NCI-H187 treated with DMSO at 0.1 percent for 48 hours (cell line): ENCODE measurements around the gene UBE2K.
A peak's percentile ranks its signal among the peaks of the same experiment; 100 is the strongest.
"Not testable (repeated sequence)": the region's sequence is repeated elsewhere in the genome, so short reads cannot be mapped to it uniquely, and the experiment has no call there.

ENCODE experiments used
- DNase-seq: peaks from one replicate; lab custom pipeline; 2025; lab: John Stamatoyannopoulos, UW

Gene UBE2K

DNA sequence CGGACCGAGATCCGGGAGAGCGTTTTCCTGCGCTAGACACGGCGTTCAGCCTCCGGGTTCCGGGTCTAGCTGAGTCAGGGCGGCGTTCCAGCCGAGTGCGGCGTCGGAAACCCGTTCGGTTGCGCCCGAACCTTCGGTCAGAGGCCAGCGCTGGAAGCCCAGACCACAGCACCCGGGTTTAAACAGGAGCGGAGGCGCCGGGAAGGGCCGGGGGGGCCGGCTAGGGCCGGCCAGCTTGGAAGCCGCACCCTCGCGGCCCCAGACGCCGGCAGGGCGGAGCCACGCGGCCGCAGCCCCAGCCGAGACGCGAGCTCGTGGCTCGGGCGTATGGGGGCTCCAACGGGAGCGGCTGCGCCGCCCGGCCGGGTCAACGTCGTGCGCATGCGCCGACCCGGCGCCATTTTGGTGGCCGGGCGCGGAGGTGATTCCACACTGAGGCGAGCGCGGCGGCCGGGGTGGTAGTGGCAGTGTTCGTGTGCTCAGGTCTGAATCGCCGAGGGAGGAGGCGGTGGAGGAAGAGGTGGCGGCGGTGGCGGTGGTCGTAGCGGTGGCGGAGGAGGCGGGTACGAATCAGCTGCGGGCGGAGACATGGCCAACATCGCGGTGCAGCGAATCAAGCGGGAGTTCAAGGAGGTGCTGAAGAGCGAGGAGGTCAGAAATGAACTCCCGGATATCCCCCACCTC lies at the start of gene UBE2K:
TSS of gene UBE2K (plus strand) at position 397 of the 684 bp plus-strand sequence. CDS start at position 589, 192 bp downstream.
- DNase-seq = peak; percentile 57

- DNase-seq = no peak
These were observed 49.7 kb upstream of the UBE2K start for GRCh38 chr4:39648213-39648612.

DNA sequence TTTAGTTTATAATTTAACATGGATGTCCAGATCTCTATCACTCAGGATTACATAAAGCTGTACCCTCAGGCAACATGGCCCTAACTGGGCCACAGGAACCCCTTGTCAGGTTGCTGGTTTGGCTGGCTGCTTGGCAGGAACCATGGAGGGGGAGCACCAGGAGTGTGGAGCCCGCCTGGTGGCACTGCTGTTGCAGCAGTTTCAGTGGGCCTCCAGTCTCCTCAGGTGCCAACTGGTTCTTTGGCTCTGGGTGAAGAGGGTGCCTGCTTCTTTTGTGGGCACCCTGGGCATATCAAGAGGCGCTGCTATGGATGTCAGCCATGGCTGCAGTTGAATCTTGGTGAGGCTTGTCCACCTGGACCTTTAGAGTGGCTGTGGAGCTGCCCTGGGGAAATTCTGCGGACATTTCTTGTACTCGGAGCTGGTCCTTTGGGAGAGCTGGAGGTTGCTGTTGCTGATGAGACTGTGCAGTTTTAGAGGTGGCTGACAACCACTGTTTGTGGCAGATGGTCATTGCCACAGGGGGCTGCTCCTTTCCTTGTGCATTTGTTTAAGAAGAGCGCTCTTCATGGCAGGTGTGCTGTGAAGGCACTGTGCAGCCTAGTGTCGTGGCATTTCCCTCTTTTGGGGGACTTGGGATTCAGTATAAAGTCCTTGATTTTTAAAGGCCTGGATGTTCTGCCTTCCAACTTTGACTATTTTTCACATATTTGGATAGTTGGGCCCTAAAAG lies 48.9 kb upstream of the UBE2K start:
- DNase-seq = no peak

DNA sequence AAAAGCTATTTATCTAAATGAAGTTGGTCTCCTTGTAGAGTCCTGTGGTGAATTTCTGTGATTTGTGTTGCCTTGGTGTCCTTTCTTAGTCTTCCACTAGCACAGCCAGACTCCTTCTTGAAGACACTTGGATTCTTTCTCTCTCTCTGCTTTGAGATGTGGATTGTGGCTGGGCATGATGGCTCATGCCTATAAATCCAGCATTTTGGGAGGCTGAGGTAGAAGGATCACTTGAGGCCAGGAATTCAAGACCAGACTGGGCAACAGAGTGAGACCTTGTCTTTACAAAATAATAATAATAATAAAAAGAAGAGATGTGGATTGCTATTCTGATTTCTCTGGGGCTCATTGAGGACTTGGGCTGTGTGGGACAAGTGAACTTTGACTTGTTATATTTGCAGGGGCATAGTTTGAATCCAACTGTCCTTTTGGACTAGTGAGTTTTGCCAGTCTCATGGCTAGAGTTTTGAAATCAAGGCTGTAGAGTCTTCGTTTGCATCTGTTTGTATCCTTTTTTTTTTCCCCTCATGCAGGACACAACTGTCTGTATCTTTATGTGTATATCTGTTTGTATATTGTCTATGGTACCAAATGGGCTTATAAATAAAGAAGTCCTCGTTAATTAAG lies 48.2 kb upstream of the UBE2K start:
- DNase-seq = no peak

DNA sequence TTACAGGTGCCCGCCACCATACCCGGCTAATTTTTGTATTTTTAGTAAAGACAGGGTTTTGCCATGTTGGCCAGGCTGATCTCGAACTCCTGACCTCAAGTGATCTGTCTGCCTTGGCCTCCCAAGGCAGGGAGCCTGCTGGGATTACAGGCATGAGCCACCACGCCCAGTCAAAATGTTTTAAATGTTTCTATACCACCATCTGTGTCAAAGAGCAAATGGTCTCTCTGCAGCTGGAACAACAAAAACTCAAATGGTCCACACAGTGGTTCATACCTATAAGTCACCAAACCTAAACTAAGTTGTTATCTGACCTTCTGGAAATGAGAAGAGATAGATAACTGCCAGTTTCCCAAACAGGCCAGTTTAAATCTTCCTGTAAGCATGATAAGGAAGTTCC lies 46.4 kb upstream of the UBE2K start:
- not testable (repeated sequence) for DNase-seq

- DNase-seq = no peak
These were observed 42.7 kb upstream of the UBE2K start for GRCh38 chr4:39655211-39655610.

DNA sequence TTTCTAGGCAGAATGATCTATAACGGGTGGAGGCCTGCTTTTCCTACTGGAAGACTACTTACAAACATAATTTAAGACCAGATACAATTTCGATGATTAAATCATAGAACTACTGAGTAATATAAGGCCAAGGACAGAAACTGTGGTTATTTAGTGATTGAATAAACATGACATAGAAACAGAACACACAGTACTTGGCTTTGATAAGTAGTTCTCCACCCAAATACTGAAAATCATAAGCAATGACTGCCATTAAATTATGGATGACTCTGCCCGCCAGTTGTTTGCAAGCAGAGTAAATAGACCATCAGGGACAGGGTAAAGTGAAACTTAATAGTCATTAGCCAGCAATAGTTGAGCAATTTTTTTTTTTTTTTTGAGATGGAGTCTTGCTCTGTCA lies 42.1 kb upstream of the UBE2K start:
- DNase-seq = no peak

DNA sequence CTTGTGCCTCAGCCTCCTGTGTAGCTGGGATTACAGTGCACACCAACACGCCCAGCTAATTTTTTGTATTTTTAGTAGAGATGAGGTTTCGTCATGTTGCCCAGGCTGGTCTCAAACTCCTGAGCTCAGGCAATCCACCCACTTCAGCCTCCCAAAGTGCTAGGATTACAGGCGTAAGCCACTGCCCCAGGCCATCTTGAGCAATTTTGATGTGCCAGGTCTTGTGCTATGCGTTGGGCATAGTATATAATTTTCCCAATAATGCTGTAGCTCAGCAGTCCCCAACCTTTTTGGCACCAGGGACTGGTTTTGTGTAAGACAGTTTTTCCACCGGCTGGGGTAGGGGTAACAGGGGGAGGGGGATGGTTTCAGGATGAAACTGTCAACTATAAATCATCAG lies 41.3 kb upstream of the UBE2K start:
- not testable (repeated sequence) for DNase-seq

GRCh38 chr4:39657465-39657864 lies 40.5 kb upstream of the UBE2K start:
- DNase-seq = no peak

DNA sequence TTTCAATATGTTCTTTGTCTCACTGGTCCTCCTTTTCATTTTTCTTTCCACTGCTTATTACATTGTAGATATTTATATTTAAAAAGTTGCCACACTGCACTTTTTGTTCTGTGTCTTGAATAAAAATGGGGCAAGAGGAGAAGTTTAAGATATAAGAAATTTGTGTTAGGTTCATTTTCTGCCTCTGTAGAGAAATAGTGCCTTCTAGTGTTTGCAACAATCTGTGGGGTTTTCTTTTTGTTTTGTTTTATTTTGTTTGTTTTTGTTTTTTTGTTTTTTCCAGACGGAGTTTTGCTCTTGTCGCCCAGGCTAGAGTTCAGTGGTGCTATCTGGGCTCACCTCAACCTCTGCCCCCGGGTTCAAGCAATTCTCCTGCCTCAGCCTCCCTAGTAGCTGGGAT lies 39.2 kb upstream of the UBE2K start:
- no peak for DNase-seq

GRCh38 chr4:39660045-39660444 lies 37.9 kb upstream of the UBE2K start:
- DNase-seq = no peak

DNA sequence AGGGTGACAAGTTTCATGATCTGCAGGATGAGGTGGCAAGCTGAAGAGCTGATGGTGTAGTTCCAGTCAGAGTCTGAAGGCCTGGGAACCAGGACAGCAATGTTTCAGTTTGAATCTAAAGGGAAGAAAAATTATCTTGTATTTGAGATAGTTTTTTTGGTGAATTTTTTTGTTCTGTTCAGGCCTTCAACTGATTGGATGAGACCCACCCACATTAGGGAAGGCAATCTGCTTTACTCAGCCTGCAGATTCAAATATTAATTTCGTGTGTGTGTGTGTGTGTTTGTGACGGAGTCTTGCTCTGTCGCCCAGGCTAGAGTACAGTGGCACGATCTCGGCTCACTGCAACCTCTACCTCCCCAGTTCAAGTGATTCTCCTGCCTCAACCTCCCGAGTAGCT lies 37.2 kb upstream of the UBE2K start:
- no peak for DNase-seq

- DNase-seq = no peak
These were observed 35.3 kb upstream of the UBE2K start for GRCh38 chr4:39662683-39663082.

- no peak for DNase-seq
These were observed 32.9 kb upstream of the UBE2K start for GRCh38 chr4:39664828-39665731.

DNA sequence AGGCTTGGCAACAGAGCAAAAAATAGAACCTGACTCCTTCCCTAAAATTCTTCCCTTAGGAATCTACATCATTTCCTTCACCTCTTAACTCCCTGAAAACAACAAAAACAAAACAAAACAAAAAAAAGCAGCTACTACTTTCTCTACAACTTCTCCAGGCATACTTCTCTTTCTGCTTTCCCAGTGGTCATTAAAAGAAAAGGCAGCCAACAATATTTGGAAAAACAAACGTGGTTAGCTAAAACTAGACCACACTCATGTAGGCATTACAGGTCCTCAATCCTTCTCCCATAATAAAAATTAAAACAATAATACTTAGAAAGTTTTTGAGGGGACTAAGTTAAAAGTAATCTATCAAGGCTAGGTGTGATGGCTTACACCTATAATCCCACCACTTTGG lies 30.2 kb upstream of the UBE2K start:
- no peak for DNase-seq

DNA sequence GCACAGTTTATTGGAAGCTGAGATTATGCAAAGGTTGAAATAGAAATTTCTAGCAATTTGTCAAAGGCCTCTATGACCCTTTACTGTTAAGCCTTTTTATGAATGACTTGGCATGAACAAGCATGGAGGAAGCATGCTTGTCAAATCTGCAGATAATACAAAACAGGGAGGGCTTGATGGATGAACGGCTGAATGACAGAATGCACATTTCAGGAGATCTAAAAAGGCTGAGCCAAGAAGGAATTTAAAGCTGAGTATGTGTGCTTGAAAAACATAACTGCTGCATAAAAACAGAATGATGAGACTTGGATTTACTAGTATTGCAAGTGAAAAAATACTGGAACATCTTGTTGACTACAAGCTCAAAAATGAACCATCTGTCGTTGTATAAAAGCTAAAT lies 29.0 kb upstream of the UBE2K start:
- DNase-seq = no peak

- DNase-seq = not testable (repeated sequence)
These were observed 27.6 kb upstream of the UBE2K start for GRCh38 chr4:39670296-39670695.

DNA sequence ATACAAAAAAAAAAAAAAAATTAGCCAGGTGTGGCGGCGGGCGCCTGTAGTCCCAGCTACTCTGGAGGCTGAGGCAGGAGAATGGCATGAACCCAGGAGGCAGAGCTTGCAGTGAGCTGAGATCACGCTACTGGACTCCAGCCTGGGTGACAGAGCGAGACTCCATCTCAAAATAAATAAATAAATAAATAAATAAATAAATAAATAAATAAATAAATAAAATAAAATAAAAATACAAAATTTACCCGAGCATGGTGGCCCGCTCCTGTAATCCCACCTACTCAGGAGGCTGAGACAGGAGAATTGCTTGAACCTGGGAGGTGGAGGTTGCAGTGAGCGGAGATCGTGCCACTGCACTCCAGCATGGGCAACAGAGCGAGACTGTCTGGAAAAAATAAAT lies 22.3 kb upstream of the UBE2K start:
- DNase-seq = not testable (repeated sequence)

DNA sequence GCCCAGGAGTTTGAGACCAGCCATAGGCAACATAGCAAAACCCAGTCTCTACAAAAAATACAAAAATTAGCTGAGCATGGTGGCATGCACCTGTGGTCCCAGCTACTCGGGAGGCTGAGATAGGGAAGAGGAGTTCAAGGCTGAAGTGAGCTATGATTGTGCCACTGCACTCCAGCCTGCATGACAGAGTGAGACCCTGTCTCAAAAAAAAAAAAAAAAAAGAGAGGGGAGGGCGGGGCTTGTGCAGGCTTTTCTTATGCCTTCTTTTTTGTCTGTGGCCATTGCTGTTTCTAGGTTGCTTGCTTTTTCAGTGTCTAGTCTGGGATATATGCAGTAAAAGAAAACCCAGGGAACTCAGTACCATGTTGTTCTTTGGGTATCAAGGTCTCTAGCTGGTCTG lies 16.9 kb upstream of the UBE2K start:
- DNase-seq = not testable (repeated sequence)

DNA sequence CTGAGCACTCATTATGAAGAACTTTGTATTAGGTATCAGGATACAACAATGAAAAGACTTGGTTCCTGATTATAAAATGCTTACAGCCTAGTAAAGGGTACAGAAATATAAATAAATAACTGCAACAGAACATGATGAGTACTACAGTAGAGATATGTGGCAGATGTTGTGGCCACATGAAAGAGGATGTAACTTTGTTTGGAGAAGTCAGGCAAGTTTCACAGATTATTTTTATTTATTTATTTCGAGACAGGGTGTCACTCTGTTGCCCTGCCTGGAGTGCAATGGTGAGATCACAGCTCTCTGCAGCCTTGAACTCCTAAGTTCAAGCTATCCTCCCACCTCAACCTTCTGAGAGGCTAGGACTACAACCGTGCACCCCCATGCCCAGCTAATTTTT lies 15.8 kb upstream of the UBE2K start:
- DNase-seq = no peak

DNA sequence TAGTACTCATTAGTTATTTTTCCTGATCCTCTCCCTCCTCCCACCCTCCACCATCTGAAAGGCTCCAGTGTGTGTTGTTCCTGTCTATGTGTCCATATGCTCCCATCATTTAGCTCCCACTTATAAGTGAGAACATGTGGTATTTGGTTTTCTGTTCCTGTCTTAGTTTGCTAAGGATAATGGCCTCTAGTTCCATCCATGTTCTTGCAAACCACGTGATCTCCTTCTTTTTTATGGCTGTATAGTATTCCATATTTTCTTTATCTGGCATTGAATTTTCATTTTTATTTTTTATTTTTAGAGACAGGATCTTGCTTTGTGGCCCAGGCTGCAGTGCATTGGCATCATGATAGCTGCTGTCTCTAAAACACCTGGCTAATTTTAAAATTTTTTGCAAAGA lies 11.9 kb upstream of the UBE2K start:
- no peak for DNase-seq

DNA sequence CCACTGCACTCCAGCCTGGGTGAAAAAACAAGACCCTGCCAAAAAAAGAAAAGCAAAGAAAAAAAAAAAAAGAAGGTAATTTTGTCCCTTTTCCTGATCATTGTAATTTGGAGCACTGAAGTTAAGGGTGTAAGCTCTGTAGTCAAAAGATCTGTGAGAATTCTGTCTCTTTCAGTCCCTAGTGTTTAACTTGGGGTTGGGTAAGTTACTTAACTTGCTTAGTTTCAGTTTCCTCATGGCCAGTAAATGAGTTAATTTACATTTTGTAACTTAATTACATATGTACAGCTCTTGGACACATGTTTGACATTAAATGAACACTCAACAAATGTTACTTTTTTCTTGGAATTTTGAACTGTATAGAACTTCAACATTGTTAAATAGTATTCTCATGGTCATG lies 10.9 kb upstream of the UBE2K start:
- DNase-seq = no peak
